ENCODE data around the gene L3MBTL4.

The L3MBTL4 gene

GRCh38 chr18:6362559-6363129, 52.1 kb downstream of the L3MBTL4 start:
- DNase-seq: no peak

- DNase-seq: no peak
Observed at GRCh38 chr18:6357668-6358067, 57.0 kb downstream of the L3MBTL4 start.

- DNase-seq: no peak
Observed at GRCh38 chr18:6355789-6356589, 58.7 kb downstream of the L3MBTL4 start.

- no peak for DNase-seq
Observed at GRCh38 chr18:6352275-6352674, 62.4 kb downstream of the L3MBTL4 start.

GRCh38 chr18:6342990-6343389, 71.7 kb downstream of the L3MBTL4 start:
- DNase-seq: no peak

GRCh38 chr18:6341709-6342108, 73.0 kb downstream of the L3MBTL4 start:
- no peak for DNase-seq

- DNase-seq: no peak
Observed at GRCh38 chr18:6341303-6341702, 73.4 kb downstream of the L3MBTL4 start.

GRCh38 chr18:6340121-6340520, 74.6 kb downstream of the L3MBTL4 start:
- no peak for DNase-seq

- no peak for DNase-seq
Observed at GRCh38 chr18:6336239-6336638, 78.5 kb downstream of the L3MBTL4 start.

GRCh38 chr18:6333981-6334380, 80.7 kb downstream of the L3MBTL4 start:
- DNase-seq: no peak

GRCh38 chr18:6331872-6332271, 82.8 kb downstream of the L3MBTL4 start:
- no peak for DNase-seq

- no peak for DNase-seq
Observed at GRCh38 chr18:6330786-6331185, 83.9 kb downstream of the L3MBTL4 start.

GRCh38 chr18:6328621-6329010, 86.1 kb downstream of the L3MBTL4 start:
- no peak for DNase-seq

- DNase-seq: no peak
Observed at GRCh38 chr18:6327895-6328620, 86.7 kb downstream of the L3MBTL4 start.

GRCh38 chr18:6327485-6327884, 87.2 kb downstream of the L3MBTL4 start:
- no peak for DNase-seq

GRCh38 chr18:6326566-6326965, 88.1 kb downstream of the L3MBTL4 start:
- no peak for DNase-seq

- DNase-seq: no peak
Observed at GRCh38 chr18:6323319-6323889, 91.3 kb downstream of the L3MBTL4 start.

- DNase-seq: no peak
Observed at GRCh38 chr18:6315517-6316331, 99.0 kb downstream of the L3MBTL4 start.

GRCh38 chr18:6313415-6313814, 101.3 kb downstream of the L3MBTL4 start:
- DNase-seq: no peak

GRCh38 chr18:6311456-6312215, 103.1 kb downstream of the L3MBTL4 start:
- no peak for DNase-seq

- DNase-seq: no peak
Observed at GRCh38 chr18:6310714-6311113, 104.0 kb downstream of the L3MBTL4 start.

GRCh38 chr18:6297875-6298274, 116.8 kb downstream of the L3MBTL4 start:
- no peak for DNase-seq

All from amniotic stem cell (primary cell).